Panc1 (cell line): Measurements from ENCODE around the gene SLC38A4. TPM values are rescaled to one million over a fixed set of nuclear protein-coding genes. Genes with fewer than 3 reads are reported as not detected.

Experiments used
- ATAC-seq: fragments of 200-7000 bp; cut with Tn5 transposase; 2 replicates; pipeline ENCODE4 v1.9.1; 2020; ENCODE audit warnings: mild to moderate bottlenecking, moderate library complexity
- Bru-seq: library from RNA; stranded (reverse); fragments of 400-500 nt; gene quantifications from one replicate; lab custom pipeline; 2021; lab: Mats Ljungman, UMichigan
- BruChase-seq, 2 experiments: library from RNA; stranded (reverse); fragments of 400-500 nt; gene quantifications; one replicate each; lab custom pipeline; 2021; lab: Mats Ljungman, UMichigan
- BruUV-seq: library from RNA; stranded (reverse); fragments of 400-500 nt; replicated peaks from 2 replicates; lab custom pipeline; 2021; lab: Mats Ljungman, UMichigan
- CTCF ChIA-PET: fragments of 300-600 bp; sonication (Branson Sonifier 250); formaldehyde crosslinking; loops from one replicate; lab custom pipeline; 2022; ENCODE audit warnings: antibody characterized with exemption; lab: Charles Lee
- POLR2A ChIA-PET: fragments of 300-600 bp; sonication (Branson Sonifier 250); formaldehyde crosslinking; loops from one replicate; lab custom pipeline; 2022; ENCODE audit warnings: antibody characterized with exemption; lab: Charles Lee
- DNase-seq: peaks from one replicate; pipeline ENCODE4 v3.0.0-alpha.2; 2010; ENCODE audit warnings: low read depth, low spot score
- H3K27ac ChIP-seq: 2 replicates; pipeline ENCODE4 v1.5.1; 2011; ENCODE audit warnings: mild to moderate bottlenecking, low read length, inconsistent platforms
- H3K27me3 ChIP-seq: fragments of 200-500 bp; sonication (Bioruptor generic); 2 replicates; pipeline ENCODE4 v1.6.0; 2014; ENCODE audit warnings: low read length, inconsistent platforms; ENCODE audit not compliant: control insufficient read depth, insufficient read depth
- H3K36me3 ChIP-seq: fragments of 200-500 bp; sonication (Bioruptor generic); 2 replicates; pipeline ENCODE4 v1.5.1; 2014; ENCODE audit warnings: inconsistent platforms, mild to moderate bottlenecking, low read length, moderate library complexity; ENCODE audit not compliant: control insufficient read depth, insufficient read depth
- H3K4me1 ChIP-seq: 2 replicates; pipeline ENCODE4 v1.5.1; 2011; ENCODE audit warnings: inconsistent platforms, mild to moderate bottlenecking, low read length, moderate library complexity; ENCODE audit not compliant: control insufficient read depth, insufficient read depth
- H3K4me3 ChIP-seq, 2 experiments: 2 replicates each; pipeline ENCODE4 v1.5.1; 2011 to 2012; ENCODE audit warnings: low read depth in 2 of 2, low read length in 2 of 2, mild to moderate bottlenecking in 2 of 2, inconsistent platforms in 1 of 2, moderate library complexity in 1 of 2
- H3K9me3 ChIP-seq: fragments of 200-500 bp; sonication (Bioruptor generic); 2 replicates; pipeline ENCODE4 v1.5.1; 2014; ENCODE audit warnings: low read depth, mild to moderate bottlenecking, inconsistent platforms, low read length, moderate library complexity; ENCODE audit not compliant: control insufficient read depth, insufficient read depth
- CTCF ChIP-seq: fragments of 450-650 bp; IDR thresholded peaks from 2 replicates; pipeline ENCODE4 v1.5.1; 2017; ENCODE audit warnings: mild to moderate bottlenecking
- POLR2AphosphoS5 ChIP-seq: IDR thresholded peaks from 2 replicates; pipeline ENCODE4 v1.6.1; 2012; ENCODE audit warnings: mild to moderate bottlenecking, low read depth, low read length, moderate library complexity
- REST ChIP-seq, 2 experiments: IDR thresholded peaks; 2 replicates each; pipeline ENCODE4 v1.6.1; 2011 to 2012; ENCODE audit warnings: low read depth in 2 of 2, control low read depth in 1 of 2, low read length in 1 of 2, mild to moderate bottlenecking in 1 of 2, moderate library complexity in 1 of 2; ENCODE audit not compliant: insufficient read depth in 1 of 2
- SIN3A ChIP-seq: IDR thresholded peaks from 2 replicates; pipeline ENCODE4 v1.6.1; 2012; ENCODE audit warnings: low read depth, mild to moderate bottlenecking, low read length, moderate library complexity, borderline replicate concordance; ENCODE audit not compliant: insufficient read depth
- TCF7L2 ChIP-seq: IDR thresholded peaks from 2 replicates; pipeline ENCODE4 v1.6.1; 2011; ENCODE audit warnings: mild to moderate bottlenecking, low read depth, low read length, inconsistent platforms
- in situ Hi-C: cut with HindIII; loops from 2 replicates; pipeline ENCODE4 v1.10.0; 2016; ENCODE audit warnings: low sequenced_read_pairs, low pct_unique_long_range_greater_than_20kb
- intact Hi-C: fragments of 100-400 bp; cut with micrococcal nuclease; formaldehyde crosslinking; loops from one replicate; pipeline ENCODE4 v1.10.0; 2022; ENCODE audit not compliant: unreplicated experiment
- long read RNA-seq: library from polyadenylated mRNA; unstranded; transcript quantifications from one replicate; pipeline ENCODE4 v2.0.0, GENCODE V29; 2021; ENCODE audit not compliant: unreplicated experiment
- polyA plus RNA-seq: library from polyadenylated mRNA; unstranded; fragments of >200 nt; gene quantifications from one replicate; pipeline ENCODE4 v1.2.1, GENCODE V29; 2012; ENCODE audit warnings: missing spikeins; ENCODE audit not compliant: insufficient read length
- total RNA-seq: library from RNA; stranded (reverse); gene quantifications from one replicate; pipeline ENCODE4 v1.2.1, GENCODE V29; 2021; ENCODE audit not compliant: unreplicated experiment

Gene SLC38A4
- 2.5 TPM for total RNA-seq
- 0.85 TPM for polyA plus RNA-seq
- Bru-seq, nascent RNA = percentile 32 among the genes with signal in this experiment
- BruChase-seq, experiment 1, labeled RNA remaining after a 2-hour chase = percentile 30 among the genes with signal in this experiment
- BruChase-seq, experiment 2, labeled RNA remaining after a 6-hour chase = percentile 35 among the genes with signal in this experiment
- long read RNA-seq, transcript SLC38A4-202 (16 exons, 3,791 nt) = major isoform, 5 of 7 reads
- long read RNA-seq, partial matches to known transcripts = 1 of 7 reads
- long read RNA-seq, other reads (novel, unspliced or antisense) = 0 of 7 reads

GRCh38 chr12:46825591-46826414 lies at the start of gene SLC38A4:
Gene SLC38A4 (minus strand): TSS chr12:46825997. CDS start chr12:46793071, 32,926 bp downstream.
- Histone ChIP-seq H3K9me3 (no peaks in the 10 kb centered on the region), H3K27me3 (no peaks in the 10 kb centered on the region), H3K4me3 (peak within 1 kb of the TSS; percentile 44 to 63), H3K36me3 (no peaks in the 10 kb centered on the region), H3K4me1 (0 out of 2 replicates have a peak, but pooled peaks cover 4% of the 10 kb centered on the region), H3K27ac (no peak within 1 kb of the TSS)
- DNase-seq (no peak), ATAC-seq (peak; percentile 98)
- BruUV-seq = no TSS peak
- intact Hi-C loops = no loop called here
- CTCF ChIA-PET = no interaction called here
- TF ChIP-seq REST (IDR thresholded peaks at IDR 0.05; ENCODE audit: insufficient read depth in 1 of 2, low read depth in 2 of 2, low read length in 1 of 2) (no peak), POLR2AphosphoS5 (no peak), TCF7L2 (no peak), CTCF (peak; percentile 40), SIN3A (no peak)
- POLR2A ChIA-PET = no interaction called here
- in situ Hi-C loops = no loop called here

GRCh38 chr12:46875095-46875494 lies 49.3 kb upstream of the SLC38A4 start:
- Histone ChIP-seq H3K4me3 (no peak overlapping the region), H3K27ac (no peak overlapping the region), H3K4me1 (no peaks in the 10 kb centered on the region), H3K36me3 (no peaks in the 10 kb centered on the region), H3K27me3 (no peaks in the 10 kb centered on the region), H3K9me3 (peaks cover 6% of the 10 kb centered on the region; the same call in 1 of the 2 replicates)
- TF ChIP-seq SIN3A = no peak
- no peak for TF ChIP-seq REST (IDR thresholded peaks at IDR 0.05; ENCODE audit: insufficient read depth in 1 of 2, low read depth in 2 of 2, low read length in 1 of 2)
- TF ChIP-seq TCF7L2 = no peak
- POLR2A ChIA-PET = interaction anchor here (0.6 kb wide), 2 partner anchors 610 to 671 kb away, joined by 3 read pairs; no protein-coding TSS in a partner anchor
- ATAC-seq (no peak), DNase-seq (no peak)
- in situ Hi-C loops (no loop called here), intact Hi-C loops (no loop called here)
- CTCF ChIA-PET = interaction anchor here (0.5 kb wide), 1 partner anchor 876 kb away, joined by 3 read pairs; no protein-coding TSS in a partner anchor
- BruUV-seq = no TSS peak
